A673 (cell line): ENCODE measurements around the gene PRKG1. TPM values are rescaled to one million over a fixed set of nuclear protein-coding genes. Genes with fewer than 3 reads are reported as not detected.

Source experiments
- BruUV-seq: library from RNA; stranded (reverse); fragments of 400-500 nt; replicated peaks from 2 replicates; lab custom pipeline; 2021; lab: Mats Ljungman, UMichigan
- CTCF ChIA-PET: fragments of 300-600 bp; sonication (Branson Sonifier 250); formaldehyde crosslinking; loops from one replicate; lab custom pipeline; 2022; ENCODE audit warnings: antibody characterized with exemption; lab: Charles Lee
- POLR2A ChIA-PET: fragments of 300-600 bp; sonication (Branson Sonifier 250); formaldehyde crosslinking; loops from one replicate; lab custom pipeline; 2022; ENCODE audit warnings: antibody characterized with exemption; ENCODE audit not compliant: low non-redundant PET; lab: Charles Lee
- DNase-seq: peaks from one replicate; pipeline ENCODE4 v3.0.0-alpha.2; 2015; ENCODE audit warnings: low spot score
- H3K27ac ChIP-seq: fragments of 200-600 bp; sonication (generic); 2 replicates; pipeline ENCODE4 v1.5.1; 2016; ENCODE audit warnings: mixed run types, low read depth, mild to moderate bottlenecking, mixed read lengths, antibody characterized with exemption, low read length; ENCODE audit not compliant: poor library complexity, severe bottlenecking
- H3K27me3 ChIP-seq: fragments of 200-600 bp; sonication (generic); replicated peaks from 2 replicates; pipeline ENCODE4 v1.6.1; 2017; ENCODE audit warnings: mixed run types, low read depth, mild to moderate bottlenecking, mixed read lengths, antibody characterized with exemption, low read length; ENCODE audit not compliant: insufficient read depth, poor library complexity
- H3K36me3 ChIP-seq: fragments of 200-600 bp; sonication (generic); 2 replicates; pipeline ENCODE4 v1.6.1; 2016; ENCODE audit warnings: mixed run types, mild to moderate bottlenecking, mixed read lengths, antibody characterized with exemption, low read length; ENCODE audit not compliant: insufficient read depth, poor library complexity, severe bottlenecking
- H3K4me1 ChIP-seq: fragments of 200-600 bp; sonication (generic); 2 replicates; pipeline ENCODE4 v1.6.1; 2017; ENCODE audit warnings: mixed run types, mild to moderate bottlenecking, mixed read lengths, antibody characterized with exemption, low read length; ENCODE audit not compliant: insufficient read depth, poor library complexity, severe bottlenecking
- H3K4me3 ChIP-seq: fragments of 200-600 bp; sonication (generic); 2 replicates; pipeline ENCODE4 v1.5.1; 2016; ENCODE audit warnings: low read depth, mixed run types, mild to moderate bottlenecking, mixed read lengths, low read length; ENCODE audit not compliant: poor library complexity, severe bottlenecking
- H3K9me3 ChIP-seq: fragments of 200-600 bp; sonication (generic); 2 replicates; pipeline ENCODE4 v1.6.1; 2016; ENCODE audit warnings: mixed run types, low read depth, mild to moderate bottlenecking, mixed read lengths, antibody characterized with exemption, low read length; ENCODE audit not compliant: poor library complexity, severe bottlenecking
- EZH2 ChIP-seq: fragments of 200-600 bp; sonication (generic); IDR thresholded peaks from 2 replicates; pipeline ENCODE4 v1.6.1; 2017; ENCODE audit warnings: borderline replicate concordance, low read depth, mild to moderate bottlenecking, mixed read lengths, antibody characterized with exemption, low read length; ENCODE audit not compliant: poor library complexity, severe bottlenecking
- intact Hi-C: fragments of 100-400 bp; cut with micrococcal nuclease; formaldehyde crosslinking; loops from one replicate; pipeline ENCODE4 v1.10.0; 2022; ENCODE audit not compliant: unreplicated experiment
- total RNA-seq: library from RNA; stranded (reverse); gene quantifications from 2 replicates; pipeline ENCODE4 v1.2.3, GENCODE V29; 2021
- TF ChIP-seq, protein P1 (sequence below): fragments of 300-800, 200-600 bp; sonication (generic); conservative IDR thresholded peaks from 2 replicates; pipeline ENCODE4 v1.5.1; 2017; ENCODE audit warnings: low read depth, mild to moderate bottlenecking, antibody characterized with exemption, low read length, moderate library complexity, mixed read lengths

PRKG1 gene
- total RNA-seq, 1 experiment from 2014 or later = 0.58 TPM

GRCh38 chr10:51255381-51255780 is 181.1 kb downstream of the PRKG1 start:
- Histone ChIP-seq H3K4me3 (no peak overlapping the region), H3K27ac (no peak overlapping the region), H3K4me1 (no peaks in the 10 kb centered on the region), H3K27me3 (no peaks in the 10 kb centered on the region), H3K9me3 (no peaks in the 10 kb centered on the region), H3K36me3 (no peaks in the 10 kb centered on the region)
- CTCF ChIA-PET = no interaction called here
- intact Hi-C loops = no loop called here
- BruUV-seq = no TSS peak
- POLR2A ChIA-PET = no interaction called here
- TF ChIP-seq, protein P1, sequence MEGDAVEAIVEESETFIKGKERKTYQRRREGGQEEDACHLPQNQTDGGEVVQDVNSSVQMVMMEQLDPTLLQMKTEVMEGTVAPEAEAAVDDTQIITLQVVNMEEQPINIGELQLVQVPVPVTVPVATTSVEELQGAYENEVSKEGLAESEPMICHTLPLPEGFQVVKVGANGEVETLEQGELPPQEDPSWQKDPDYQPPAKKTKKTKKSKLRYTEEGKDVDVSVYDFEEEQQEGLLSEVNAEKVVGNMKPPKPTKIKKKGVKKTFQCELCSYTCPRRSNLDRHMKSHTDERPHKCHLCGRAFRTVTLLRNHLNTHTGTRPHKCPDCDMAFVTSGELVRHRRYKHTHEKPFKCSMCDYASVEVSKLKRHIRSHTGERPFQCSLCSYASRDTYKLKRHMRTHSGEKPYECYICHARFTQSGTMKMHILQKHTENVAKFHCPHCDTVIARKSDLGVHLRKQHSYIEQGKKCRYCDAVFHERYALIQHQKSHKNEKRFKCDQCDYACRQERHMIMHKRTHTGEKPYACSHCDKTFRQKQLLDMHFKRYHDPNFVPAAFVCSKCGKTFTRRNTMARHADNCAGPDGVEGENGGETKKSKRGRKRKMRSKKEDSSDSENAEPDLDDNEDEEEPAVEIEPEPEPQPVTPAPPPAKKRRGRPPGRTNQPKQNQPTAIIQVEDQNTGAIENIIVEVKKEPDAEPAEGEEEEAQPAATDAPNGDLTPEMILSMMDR = no peak
- TF ChIP-seq EZH2 = no peak
- DNase-seq = no peak

DNA sequence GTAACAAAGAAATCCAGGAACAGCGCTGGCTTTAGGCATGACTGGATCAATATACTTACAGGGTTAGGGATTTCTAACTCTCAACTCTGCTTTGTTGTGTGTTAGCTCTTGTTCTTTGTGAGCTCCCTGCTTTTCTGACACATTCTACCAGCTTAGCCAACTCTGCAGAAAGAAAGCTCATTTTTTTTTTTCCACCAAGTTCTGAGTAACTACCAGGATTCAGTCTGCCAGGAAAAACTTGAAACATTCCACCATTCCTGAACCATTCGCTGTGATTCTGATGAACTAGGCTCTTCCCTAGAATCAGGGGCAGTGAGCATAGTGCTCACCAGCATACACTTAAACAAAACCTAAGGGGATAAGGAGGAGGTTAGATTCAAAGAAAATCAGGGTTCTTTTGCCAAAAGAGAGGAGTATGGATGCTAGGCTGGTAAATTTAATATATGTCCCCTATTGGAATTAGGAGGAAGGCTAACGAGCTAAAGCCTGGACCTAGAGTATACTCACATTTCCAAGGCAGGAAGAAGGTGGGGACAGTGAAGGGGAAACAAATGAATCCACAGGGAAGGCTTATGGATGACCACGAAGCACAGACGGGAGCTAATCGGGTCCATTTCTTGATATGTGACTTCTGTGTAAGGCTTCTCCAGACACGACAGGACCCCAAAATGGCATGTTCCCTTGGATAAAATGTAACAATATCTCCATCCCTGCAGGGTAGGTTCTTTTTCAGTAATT is 183.4 kb downstream of the PRKG1 start:
- Histone ChIP-seq H3K27me3 (no peaks in the 10 kb centered on the region), H3K4me3 (no peak overlapping the region), H3K36me3 (no peaks in the 10 kb centered on the region), H3K9me3 (no peaks in the 10 kb centered on the region), H3K4me1 (no peaks in the 10 kb centered on the region), H3K27ac (no peak overlapping the region)
- ChIA-PET POLR2A (interaction anchor here (0.6 kb wide), 1 partner anchor 27 kb away, joined by 6 read pairs; no protein-coding TSS in a partner anchor), CTCF (no interaction called here)
- TF ChIP-seq EZH2 = no peak
- BruUV-seq = no TSS peak
- DNase-seq = no peak
- intact Hi-C loops = no loop called here

DNA sequence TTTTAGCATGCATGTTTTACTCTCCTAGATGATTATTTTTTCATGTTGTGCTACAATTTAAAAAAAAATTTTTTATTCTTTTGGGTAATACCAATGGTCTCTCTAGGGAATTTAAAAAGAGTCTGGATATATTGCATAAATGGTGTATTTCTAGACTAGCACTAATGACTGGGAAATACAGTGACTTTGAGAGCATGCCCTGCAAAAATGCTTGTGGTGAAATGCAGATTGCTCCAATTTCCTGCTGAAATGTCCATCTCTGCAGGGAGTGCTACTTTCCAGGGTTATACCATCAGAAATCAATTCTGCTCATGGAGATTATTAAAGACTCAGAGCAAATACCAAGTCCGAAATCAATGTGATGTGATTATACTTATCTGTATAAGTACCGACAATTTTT is 186.1 kb downstream of the PRKG1 start:
- CTCF ChIA-PET = no interaction called here
- intact Hi-C loops = loop anchor here (5.0 kb wide), 1 partner anchor 48 kb away; no protein-coding TSS in a partner anchor
- no TSS peak for BruUV-seq

More for the DNA sequence above, 186.1 kb downstream of the PRKG1 start:
- H3K27ac ChIP-seq = no peak overlapping the region
- no peaks in the 10 kb centered on the region for H3K4me1 ChIP-seq
- no peaks in the 10 kb centered on the region for H3K27me3 ChIP-seq
- POLR2A ChIA-PET = no interaction called here
- no peak overlapping the region for H3K4me3 ChIP-seq
- H3K36me3 ChIP-seq = no peaks in the 10 kb centered on the region
- no peak for DNase-seq
- TF ChIP-seq EZH2 = no peak
- TF ChIP-seq, protein P1 = no peak
- no peaks in the 10 kb centered on the region for H3K9me3 ChIP-seq
